Thyroid gland (tissue), 4 donors: ENCODE data around the gene UROC1. TPM values are rescaled to one million over a fixed set of nuclear protein-coding genes. Genes with fewer than 3 reads are reported as not detected.

Source experiments
- DNase-seq, 2 donors: peaks; one replicate each; pipeline ENCODE4 v3.0.0-alpha.2; 2019
- H3K27ac ChIP-seq, 3 donors: fragments of 200-600 bp; sonication (generic); 1 replicate in 2 of 3; 2 replicates in 1 of 3; pipeline ENCODE4 v1.5.1; 2016 to 2019; ENCODE audit warnings: mild to moderate bottlenecking in 1 of 3, moderate library complexity in 1 of 3
- H3K27me3 ChIP-seq: fragments of 200-600 bp; sonication (generic); one replicate; pipeline ENCODE4 v1.5.1; 2019
- H3K36me3 ChIP-seq, 2 donors: fragments of 200-600 bp; sonication (generic); one replicate each; pipeline ENCODE4 v1.5.1; 2016 to 2019
- H3K4me1 ChIP-seq, 2 donors: fragments of 200-600 bp; sonication (generic); one replicate each; pipeline ENCODE4 v1.5.1; 2017 to 2019
- H3K4me3 ChIP-seq, 3 donors: fragments of 200-600 bp; sonication (generic); replicated peaks in 1 of 3; 1 replicate in 2 of 3; 2 replicates in 1 of 3; pipeline ENCODE4 v1.5.1; 2016; ENCODE audit warnings: mild to moderate bottlenecking in 1 of 3
- H3K9me3 ChIP-seq: fragments of 200-600 bp; sonication (generic); one replicate; pipeline ENCODE4 v1.5.1; 2017
- POLR2A ChIP-seq, 2 donors: fragments of 450-650 bp; IDR thresholded peaks; one replicate each; pipeline ENCODE4 v1.6.1; 2017; ENCODE audit warnings: antibody characterized with exemption in 2 of 2, mild to moderate bottlenecking in 2 of 2, moderate library complexity in 1 of 2
- WGBS, 2 donors: methylation state at CpG; one replicate each; pipeline ENCODE4 v1.1.5; 2017; 5-methylcytosine and 5-hydroxymethylcytosine counted together
- intact Hi-C: fragments of 100-400 bp; cut with DNase I; formaldehyde crosslinking; loops from one replicate; pipeline ENCODE4 v1.15.1; 2023
- total RNA-seq, 4 donors: library from RNA; depleted of rRNA; stranded (reverse); fragments of >200 nt; gene quantifications; one replicate each; pipeline ENCODE4 v1.2.3, GENCODE V29; 2016
- TF ChIP-seq, protein P1 (sequence below), 6 experiments: fragments of 200-600 bp in 3 of 6; fragments of 450-650 bp in 3 of 6; sonication (generic) in 3 of 6; IDR thresholded peaks; one replicate each; pipeline ENCODE4 v1.5.1; 2016 to 2019; ENCODE audit warnings: antibody characterized with exemption in 6 of 6, mild to moderate bottlenecking in 2 of 6, inconsistent platforms in 1 of 6, moderate library complexity in 1 of 6

UROC1 gene
- total RNA-seq, 4 donors from 2014 or later: not detected

DNA sequence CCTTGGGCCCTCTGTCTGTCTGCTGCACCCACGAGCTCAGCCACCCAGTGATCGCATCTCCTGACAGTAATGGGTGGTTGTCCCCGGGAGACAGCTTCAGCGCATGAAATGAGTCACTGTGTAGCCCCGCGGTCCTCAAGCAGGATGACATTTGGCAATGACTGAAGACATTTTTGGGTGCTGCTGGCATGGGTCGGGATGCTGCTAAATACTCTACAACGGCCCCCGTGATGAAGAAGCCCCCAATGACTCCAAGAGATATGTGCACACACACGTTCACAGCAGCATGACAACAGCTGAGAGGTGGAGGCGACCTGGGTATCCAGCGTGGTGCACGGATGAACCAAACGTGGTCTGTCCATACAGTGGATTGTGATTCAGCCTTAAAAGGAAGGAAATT is 24.5 kb downstream of the UROC1 start:
- Histone ChIP-seq H3K27me3 (no peaks in the 10 kb centered on the region), H3K4me1 (no peaks in the 10 kb centered on the region), H3K4me3 (no peak overlapping the region), H3K27ac (no peak overlapping the region), H3K9me3 (no peaks in the 10 kb centered on the region), H3K36me3 (no peaks in the 10 kb centered on the region)
- intact Hi-C loops: no loop called here
- TF ChIP-seq, protein P1, sequence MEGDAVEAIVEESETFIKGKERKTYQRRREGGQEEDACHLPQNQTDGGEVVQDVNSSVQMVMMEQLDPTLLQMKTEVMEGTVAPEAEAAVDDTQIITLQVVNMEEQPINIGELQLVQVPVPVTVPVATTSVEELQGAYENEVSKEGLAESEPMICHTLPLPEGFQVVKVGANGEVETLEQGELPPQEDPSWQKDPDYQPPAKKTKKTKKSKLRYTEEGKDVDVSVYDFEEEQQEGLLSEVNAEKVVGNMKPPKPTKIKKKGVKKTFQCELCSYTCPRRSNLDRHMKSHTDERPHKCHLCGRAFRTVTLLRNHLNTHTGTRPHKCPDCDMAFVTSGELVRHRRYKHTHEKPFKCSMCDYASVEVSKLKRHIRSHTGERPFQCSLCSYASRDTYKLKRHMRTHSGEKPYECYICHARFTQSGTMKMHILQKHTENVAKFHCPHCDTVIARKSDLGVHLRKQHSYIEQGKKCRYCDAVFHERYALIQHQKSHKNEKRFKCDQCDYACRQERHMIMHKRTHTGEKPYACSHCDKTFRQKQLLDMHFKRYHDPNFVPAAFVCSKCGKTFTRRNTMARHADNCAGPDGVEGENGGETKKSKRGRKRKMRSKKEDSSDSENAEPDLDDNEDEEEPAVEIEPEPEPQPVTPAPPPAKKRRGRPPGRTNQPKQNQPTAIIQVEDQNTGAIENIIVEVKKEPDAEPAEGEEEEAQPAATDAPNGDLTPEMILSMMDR (IDR thresholded peaks at IDR 0.05): no peak
- no peak for TF ChIP-seq POLR2A (IDR thresholded peaks at IDR 0.05)
- WGBS, 2 donors: 80 to 98% methylated on average over 12 to 13 of the region's 14 CpGs
- no peak for DNase-seq

DNA sequence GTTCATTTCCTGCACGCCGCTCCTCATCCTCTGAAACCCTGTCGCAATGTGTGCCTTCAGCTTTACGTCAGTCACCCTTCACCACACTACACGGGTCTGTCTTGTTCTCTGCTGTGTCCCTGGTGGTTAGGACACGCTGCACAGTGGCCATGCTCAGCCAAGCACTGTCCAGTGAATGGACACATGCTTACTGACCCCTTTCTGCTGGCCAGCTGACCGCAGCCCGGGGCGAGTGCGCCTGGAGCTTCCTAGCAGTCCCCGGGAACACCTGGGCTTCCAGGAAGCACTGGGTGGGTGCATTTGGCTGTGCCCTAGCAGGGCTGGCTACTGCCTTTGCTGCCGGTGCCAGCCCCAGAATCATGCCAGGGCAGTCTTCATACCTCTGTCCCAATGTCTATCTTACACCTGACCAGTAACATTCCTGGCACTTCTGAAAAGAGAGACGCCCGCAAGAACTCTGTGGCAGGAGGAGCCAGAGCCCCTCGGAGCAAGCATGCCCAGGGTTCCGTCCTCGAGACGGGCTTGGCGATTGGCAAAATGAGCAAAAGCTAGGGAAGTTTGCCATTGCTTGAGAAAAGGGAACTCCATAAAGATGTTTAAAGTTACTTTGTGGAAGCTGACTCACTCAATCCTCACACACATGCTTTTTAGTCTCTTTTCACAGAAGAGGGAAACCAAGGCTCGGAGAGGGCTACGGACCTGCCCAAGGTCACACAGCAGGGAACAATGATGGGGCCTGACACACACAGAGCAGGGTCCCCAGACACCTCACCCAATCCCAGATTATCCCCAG is 26.2 kb downstream of the UROC1 start:
- no peak for DNase-seq
- no peak overlapping the region for H3K4me3 ChIP-seq
- H3K4me1 ChIP-seq: no peaks in the 10 kb centered on the region
- TF ChIP-seq POLR2A (IDR thresholded peaks at IDR 0.05): no peak
- TF ChIP-seq, protein P1 (IDR thresholded peaks at IDR 0.05): no peak
- no peaks in the 10 kb centered on the region for H3K9me3 ChIP-seq
- H3K27me3 ChIP-seq: no peaks in the 10 kb centered on the region
- H3K36me3 ChIP-seq: no peaks in the 10 kb centered on the region
- WGBS, 2 donors: 89 to 90% methylated on average over 21 of the region's 21 CpGs
- no peak overlapping the region for H3K27ac ChIP-seq
- intact Hi-C loops: no loop called here

- Histone ChIP-seq H3K4me1 (no peaks in the 10 kb centered on the region), H3K4me3 (no peak overlapping the region), H3K27me3 (no peaks in the 10 kb centered on the region), H3K9me3 (no peaks in the 10 kb centered on the region), H3K36me3 (no peaks in the 10 kb centered on the region), H3K27ac (no peak overlapping the region)
- WGBS, 2 donors: 61 to 70% methylated on average over 5 to 6 of the region's 6 CpGs
- TF ChIP-seq POLR2A (IDR thresholded peaks at IDR 0.05): no peak
- TF ChIP-seq, protein P1 (IDR thresholded peaks at IDR 0.05): no peak
- intact Hi-C loops: no loop called here
- no peak for DNase-seq
Measured at GRCh38 chr3:126490619-126491018, 27.0 kb downstream of the UROC1 start.

DNA sequence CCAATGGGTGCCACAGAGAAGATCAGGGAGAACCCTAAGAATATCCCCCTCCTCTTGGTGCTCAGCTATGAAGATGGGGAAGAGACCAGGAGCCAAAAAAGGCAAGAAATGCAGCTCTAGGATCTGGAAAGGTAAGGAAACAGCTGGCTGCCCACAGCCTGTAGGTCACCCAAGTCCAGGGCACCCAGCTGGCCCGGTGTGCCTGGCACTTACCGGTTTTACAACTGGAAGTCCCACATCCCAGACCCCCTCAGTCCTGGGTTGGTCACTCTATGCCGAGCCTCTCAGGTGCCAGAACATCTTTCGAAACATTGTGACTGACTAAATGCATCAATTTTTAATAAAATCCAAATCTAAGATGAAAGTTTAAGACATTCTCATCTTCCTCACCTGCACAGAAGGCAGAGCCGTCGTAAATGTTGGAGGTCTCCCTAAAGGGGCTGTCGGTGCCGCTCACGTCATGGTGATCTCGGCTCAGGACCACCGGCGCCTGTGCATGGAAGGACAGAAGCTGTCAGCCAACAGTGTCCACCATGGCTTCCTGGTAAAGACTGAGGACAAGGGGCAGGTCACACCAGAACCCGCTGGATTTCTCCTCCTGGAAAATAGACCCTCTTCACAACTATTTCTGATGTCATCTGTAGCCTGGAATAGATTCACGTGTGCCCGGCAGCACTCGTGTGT is 28.5 kb downstream of the UROC1 start:
- Histone ChIP-seq H3K27ac (no peak overlapping the region), H3K4me1 (no peaks in the 10 kb centered on the region), H3K36me3 (no peaks in the 10 kb centered on the region), H3K9me3 (no peaks in the 10 kb centered on the region), H3K4me3 (no peak overlapping the region), H3K27me3 (no peaks in the 10 kb centered on the region)
- no peak for DNase-seq
- TF ChIP-seq, protein P1 (IDR thresholded peaks at IDR 0.05): no peak
- no peak for TF ChIP-seq POLR2A (IDR thresholded peaks at IDR 0.05)
- intact Hi-C loops: no loop called here
- WGBS, 2 donors: 90 to 93% methylated on average over 16 of the region's 16 CpGs

DNA sequence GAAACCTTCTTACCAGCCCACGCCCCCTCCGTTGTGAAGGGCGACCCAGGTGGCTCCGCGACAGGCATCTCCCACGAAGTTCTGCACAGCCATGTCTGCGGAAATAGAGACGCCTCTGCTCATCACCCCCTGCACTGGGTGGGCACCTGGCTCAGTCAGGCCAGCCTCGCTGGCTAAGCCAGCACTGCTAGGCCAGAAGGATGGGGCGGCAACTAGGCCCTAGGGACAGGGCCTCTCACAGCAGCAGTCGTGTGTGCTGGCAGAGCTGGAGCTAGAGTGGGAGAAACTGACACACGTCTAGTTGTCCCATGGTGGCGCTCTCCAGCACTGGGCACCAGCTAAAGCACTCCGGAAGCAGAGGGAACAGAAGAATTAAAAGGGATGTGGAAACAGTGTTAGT is 29.4 kb downstream of the UROC1 start:
- no peak for DNase-seq
- Histone ChIP-seq H3K27me3 (no peaks in the 10 kb centered on the region), H3K36me3 (no peaks in the 10 kb centered on the region), H3K27ac (no peak overlapping the region), H3K4me1 (no peaks in the 10 kb centered on the region), H3K9me3 (no peaks in the 10 kb centered on the region), H3K4me3 (no peak overlapping the region)
- WGBS, 2 donors: 82 to 86% methylated on average over 14 of the region's 14 CpGs
- TF ChIP-seq, protein P1 (IDR thresholded peaks at IDR 0.05): no peak
- TF ChIP-seq POLR2A (IDR thresholded peaks at IDR 0.05): no peak
- intact Hi-C loops: no loop called here
